T1000 (cell line): ENCODE results near the gene RRBP1.
"Not testable (repeated sequence)": the region's sequence is repeated elsewhere in the genome, so short reads cannot be mapped to it uniquely, and the experiment has no call there.

Source experiments
- DNase-seq: peaks from one replicate; lab custom pipeline; 2025; ENCODE audit warnings: mixed read lengths; lab: John Stamatoyannopoulos, UW

The RRBP1 gene

GRCh38 chr20:17708675-17709360 lies 26.8 kb upstream of the RRBP1 start:
- DNase-seq, result no peak

DNA sequence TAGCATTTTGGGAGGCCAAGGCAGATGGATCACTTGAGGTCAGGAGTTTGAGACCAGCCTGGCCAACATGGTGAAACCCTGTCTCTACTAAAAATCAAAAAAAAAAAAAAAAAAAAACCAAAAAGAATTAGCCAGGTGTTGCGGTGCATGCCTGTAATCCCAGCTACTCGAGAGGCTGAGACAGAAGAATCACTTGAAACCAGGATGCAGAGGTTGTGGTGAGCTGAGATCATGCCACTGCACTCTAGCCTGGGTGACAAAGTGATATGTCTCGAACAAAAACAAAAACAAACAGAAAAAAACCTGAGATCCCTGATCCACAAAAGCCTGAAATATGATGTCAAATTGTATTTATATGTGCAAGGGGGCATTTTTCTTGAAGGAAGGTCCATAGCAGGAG lies 25.9 kb upstream of the RRBP1 start:
- DNase-seq, result not testable (repeated sequence)

GRCh38 chr20:17706632-17707031 lies 24.6 kb upstream of the RRBP1 start:
- DNase-seq, result no peak

DNA sequence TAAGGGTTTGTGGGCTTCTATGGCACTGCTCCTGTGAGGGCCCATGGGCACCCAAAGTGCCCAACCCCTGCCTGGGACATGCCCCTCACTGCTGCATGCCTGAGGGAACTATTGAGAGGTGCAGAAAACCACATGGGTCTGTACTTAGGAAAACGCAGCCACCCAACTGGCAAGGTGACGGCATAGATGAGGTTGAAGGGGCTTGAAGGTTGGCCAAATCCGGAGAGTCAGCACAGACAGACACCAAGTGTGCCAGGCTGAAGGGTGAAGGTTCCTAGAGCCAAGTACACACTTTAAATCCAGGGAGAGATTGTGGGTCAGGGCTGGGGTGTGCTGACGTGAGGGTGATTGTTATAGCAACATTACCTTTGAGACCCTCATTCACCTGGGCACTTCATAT lies 23.9 kb upstream of the RRBP1 start:
- DNase-seq, result no peak

DNA sequence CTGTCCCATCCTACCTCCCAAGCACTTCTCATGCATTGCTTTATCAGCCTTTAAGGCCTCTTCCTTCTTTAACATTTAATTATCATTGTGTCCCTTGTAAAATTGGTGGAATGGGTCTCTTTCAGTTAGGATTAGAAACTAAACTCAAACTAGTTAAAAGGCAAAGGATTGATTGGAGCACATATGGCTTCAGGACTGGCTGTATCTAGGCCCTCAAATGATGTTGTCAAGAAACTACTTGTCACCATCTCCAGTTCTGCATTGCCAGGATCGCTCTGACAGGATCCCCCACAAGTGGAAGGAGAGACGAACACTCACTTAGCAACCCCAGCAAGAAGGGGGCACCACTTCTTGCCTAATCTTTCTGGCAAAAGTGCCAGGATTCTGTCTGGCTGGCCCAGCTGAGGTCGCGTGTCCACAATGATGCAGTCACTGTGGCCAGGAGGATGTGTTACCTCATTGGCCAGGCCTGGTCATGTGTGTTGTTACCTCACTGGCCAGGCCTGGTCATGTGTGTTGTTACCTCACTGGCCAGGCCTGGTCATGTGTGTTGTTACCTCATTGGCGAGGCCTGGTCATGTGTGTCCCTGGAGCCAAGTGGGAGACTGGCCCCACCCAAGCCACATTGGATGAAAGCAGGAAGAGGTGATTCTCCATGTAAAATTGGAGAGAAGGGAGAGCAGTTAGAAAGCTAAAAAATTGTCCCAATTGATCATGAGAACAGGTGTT lies 22.7 kb upstream of the RRBP1 start:
- DNase-seq, result no peak

GRCh38 chr20:17701826-17702225 lies 19.8 kb upstream of the RRBP1 start:
- no peak for DNase-seq

DNA sequence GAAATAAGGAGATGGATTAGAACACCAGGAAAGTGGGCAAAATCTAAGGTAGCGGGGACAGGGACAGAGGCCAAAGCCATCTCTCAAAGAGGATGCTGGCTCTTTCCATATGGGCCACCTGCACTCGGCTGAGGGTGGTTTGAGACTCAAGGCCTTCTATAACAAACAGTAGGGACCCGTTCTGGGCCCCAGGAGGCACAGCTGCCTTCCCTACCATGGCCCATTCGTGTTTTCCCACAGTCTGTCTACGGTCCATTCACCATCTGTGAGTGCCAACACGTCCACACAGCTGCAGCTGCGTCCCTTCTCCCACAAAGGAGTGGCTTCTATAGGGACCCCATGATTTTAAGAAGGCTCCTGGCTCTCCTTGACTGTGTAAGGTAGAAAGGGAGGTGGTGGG lies 18.6 kb upstream of the RRBP1 start:
- no peak for DNase-seq

DNA sequence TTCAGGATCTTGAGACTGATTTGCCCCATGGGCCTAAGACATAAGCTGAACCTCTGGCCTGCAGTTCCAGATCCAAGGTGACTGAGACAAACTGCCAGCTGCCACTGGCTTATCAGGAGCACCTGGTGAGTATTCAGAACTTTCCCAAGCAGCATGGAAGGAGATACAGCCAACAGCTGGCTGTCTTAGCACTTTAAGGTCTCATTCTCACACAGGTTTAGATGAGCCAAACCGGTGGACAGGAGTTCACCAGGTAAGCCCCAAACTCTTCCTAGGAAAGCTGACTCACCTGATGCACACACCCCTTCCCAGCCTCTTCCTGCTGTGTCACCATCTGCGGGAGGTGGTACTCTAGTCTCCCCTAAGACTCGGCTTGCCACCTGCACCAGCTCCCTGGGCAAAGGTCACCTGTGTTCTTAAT lies 17.9 kb upstream of the RRBP1 start, which contains the start of gene BANF2:
Gene BANF2 (plus strand): TSS at position 36 of the 421 bp plus-strand sequence. CDS start 25,060 bp downstream, outside the sequence.
- no peak for DNase-seq

- DNase-seq, result no peak
These were observed 16.3 kb upstream of the RRBP1 start for GRCh38 chr20:17698384-17698783.

DNA sequence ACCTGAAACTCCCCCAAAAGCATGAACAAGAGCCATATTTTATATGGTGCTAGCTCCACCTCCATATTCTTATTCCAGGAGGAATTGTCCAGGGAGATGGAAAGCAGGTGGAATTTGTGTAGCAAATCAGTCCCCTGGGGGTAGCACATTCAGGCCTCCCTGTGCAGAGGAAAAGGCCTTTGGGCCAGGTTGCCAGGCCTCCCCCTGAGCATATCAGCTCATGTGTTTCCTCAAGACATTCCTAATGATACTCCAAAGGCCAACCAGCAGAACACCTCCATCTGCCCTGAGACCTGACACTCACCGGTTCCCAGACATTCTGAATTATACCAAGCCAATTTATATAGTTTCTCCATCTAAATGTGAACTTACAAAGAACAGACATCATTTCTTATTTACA lies 15.1 kb upstream of the RRBP1 start:
- DNase-seq, result no peak

GRCh38 chr20:17696287-17696686 lies 14.2 kb upstream of the RRBP1 start:
- no peak for DNase-seq

GRCh38 chr20:17694767-17695166 lies 12.7 kb upstream of the RRBP1 start:
- no peak for DNase-seq

GRCh38 chr20:17693444-17694001 lies 11.5 kb upstream of the RRBP1 start:
- no peak for DNase-seq

- no peak for DNase-seq
These were observed 9.7 kb upstream of the RRBP1 start for GRCh38 chr20:17691758-17692157.

DNA sequence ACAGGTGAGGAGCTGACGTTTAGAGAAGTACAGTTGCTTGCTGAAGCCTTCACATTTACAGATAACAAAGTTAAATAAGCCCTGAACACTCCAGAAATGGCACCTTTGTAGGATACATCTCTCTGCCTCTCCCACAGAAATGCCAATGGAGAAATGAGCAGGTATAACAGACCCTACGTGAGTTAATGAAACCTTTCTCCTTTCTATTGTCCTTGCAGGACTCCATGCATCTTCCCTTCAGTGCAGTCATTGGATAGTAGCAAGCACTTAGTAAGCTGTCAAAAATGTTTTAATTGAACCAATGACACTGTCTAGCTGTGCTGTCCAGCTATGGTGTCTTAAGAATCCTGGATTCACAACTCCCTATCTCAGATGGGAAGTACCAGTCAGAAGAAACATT lies 8.1 kb upstream of the RRBP1 start:
- no peak for DNase-seq

GRCh38 chr20:17688965-17689364 lies 6.9 kb upstream of the RRBP1 start:
- no peak for DNase-seq

- no peak for DNase-seq
These were observed 5.8 kb upstream of the RRBP1 start for GRCh38 chr20:17687800-17688199.

DNA sequence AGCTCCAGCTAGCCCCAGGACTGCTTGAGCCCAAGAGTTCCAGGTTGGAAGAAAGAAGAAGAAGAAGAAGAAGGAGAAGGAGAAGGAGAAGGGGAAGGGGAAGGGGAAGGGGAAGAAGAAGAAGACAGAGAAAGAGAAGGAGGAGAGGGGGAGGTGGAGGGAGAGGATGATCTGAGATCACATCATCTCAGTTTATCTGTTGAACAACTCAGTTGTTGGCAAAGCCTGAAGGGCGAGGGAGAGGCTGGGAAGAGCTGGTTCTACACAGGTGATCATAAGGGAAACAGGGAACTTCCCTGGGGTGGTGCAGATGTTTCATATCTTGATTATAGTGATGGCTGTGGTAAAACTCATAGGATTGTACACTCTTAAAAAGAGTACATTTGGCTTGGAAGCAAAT lies 3.1 kb upstream of the RRBP1 start:
- DNase-seq, result no peak

GRCh38 chr20:17684077-17684888 lies 2.2 kb upstream of the RRBP1 start:
- DNase-seq, result no peak

GRCh38 chr20:17683218-17684076 lies 1.4 kb upstream of the RRBP1 start:
- no peak for DNase-seq

GRCh38 chr20:17682889-17683198 lies 802 bp upstream of the RRBP1 start:
- no peak for DNase-seq

DNA sequence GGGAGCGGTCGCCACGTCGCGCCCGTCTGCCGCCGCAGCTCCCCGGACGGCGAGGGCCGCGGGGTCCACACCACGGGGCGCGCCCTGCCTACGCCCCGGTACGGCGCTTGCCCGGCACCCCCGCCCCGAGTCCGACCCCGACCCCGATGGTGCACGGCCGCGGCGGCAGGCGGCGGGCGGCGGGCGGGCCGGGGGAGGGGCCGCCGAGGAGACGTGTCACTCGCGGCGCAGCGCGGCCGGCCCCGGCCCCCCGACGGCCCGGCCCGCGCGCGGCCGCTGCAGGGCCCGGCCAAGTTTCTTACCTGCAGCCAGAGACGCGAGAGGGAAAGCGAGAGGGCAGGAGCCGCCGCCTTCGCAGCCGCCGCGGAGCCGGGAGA lies 328 bp downstream of the RRBP1 start:
- DNase-seq, result no peak
